SKM-1 (cell line): Measurements from ENCODE around the gene ZNF860.
"Not testable (repeated sequence)": the region's sequence is repeated elsewhere in the genome, so short reads cannot be mapped to it uniquely, and the experiment has no call there.

Experiments used
- DNase-seq: peaks from one replicate; lab custom pipeline; 2025; ENCODE audit not compliant: unreplicated experiment; lab: John Stamatoyannopoulos, UW

Gene ZNF860

GRCh38 chr3:31996195-31996594 is 14.6 kb downstream of the ZNF860 start:
- DNase-seq: no peak

DNA sequence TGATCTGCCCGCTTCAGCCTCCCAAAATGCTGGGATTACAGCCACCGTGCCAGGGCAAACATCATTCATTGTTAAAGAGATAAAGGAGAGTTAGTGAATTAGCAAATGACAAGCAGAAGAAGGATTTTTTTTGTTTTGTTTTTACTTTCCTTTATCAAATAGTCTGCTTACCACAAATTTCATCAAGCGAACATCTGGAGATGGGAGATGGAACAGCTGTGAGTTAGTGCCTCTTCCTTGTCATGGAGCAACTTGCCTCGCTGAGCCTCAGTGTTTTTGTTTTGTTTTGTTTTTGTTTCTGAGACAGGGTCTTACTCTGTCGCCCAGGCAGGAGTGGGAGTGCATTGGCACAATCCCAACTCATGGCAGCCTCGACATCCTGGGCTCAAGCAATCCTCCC is 15.9 kb downstream of the ZNF860 start:
- DNase-seq: no peak

DNA sequence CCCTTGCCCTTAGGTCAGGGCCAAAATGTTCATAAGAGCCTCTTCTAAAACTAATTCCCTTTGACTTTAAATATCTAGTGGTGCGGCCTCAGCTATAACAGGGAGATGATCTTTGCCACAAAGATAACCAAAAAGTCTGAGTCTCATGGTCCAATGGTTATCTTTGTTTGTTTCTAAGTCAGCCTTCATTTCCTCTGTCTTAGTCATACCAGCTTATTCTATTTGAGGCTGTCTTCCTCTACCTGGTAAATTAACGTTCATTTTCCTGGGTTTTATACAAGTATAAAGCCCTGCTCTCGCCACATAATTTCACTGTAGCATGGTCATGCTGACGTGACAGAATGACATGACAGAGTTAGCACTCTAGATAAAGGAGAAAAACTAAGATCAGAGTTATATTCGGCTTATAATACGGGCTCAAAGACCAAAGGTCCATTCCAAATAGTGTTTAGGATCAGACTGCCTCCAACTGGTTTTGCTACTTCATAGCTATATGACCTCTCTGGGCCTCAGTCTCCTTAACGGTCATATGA is 18.4 kb downstream of the ZNF860 start:
- DNase-seq: no peak

DNA sequence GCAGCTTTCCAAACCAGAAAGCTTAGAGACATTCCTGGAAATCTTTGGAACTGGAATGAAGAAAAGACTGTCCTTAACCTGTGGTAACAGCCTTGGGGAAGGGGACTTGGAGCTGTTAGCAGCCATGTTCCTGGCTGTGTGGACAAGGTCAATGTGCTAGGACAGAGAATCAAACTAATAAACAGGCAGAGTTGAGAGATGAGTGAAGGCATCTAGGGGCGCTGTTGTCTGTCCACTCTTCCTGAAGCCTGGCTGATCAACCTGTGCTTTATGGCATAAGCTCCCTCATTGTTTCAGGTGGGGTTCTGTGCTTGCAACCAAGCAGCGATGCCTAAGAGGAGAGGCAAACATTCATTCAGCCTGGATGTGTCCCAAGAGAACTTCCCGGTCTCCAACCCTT is 19.3 kb downstream of the ZNF860 start:
- no peak for DNase-seq

DNA sequence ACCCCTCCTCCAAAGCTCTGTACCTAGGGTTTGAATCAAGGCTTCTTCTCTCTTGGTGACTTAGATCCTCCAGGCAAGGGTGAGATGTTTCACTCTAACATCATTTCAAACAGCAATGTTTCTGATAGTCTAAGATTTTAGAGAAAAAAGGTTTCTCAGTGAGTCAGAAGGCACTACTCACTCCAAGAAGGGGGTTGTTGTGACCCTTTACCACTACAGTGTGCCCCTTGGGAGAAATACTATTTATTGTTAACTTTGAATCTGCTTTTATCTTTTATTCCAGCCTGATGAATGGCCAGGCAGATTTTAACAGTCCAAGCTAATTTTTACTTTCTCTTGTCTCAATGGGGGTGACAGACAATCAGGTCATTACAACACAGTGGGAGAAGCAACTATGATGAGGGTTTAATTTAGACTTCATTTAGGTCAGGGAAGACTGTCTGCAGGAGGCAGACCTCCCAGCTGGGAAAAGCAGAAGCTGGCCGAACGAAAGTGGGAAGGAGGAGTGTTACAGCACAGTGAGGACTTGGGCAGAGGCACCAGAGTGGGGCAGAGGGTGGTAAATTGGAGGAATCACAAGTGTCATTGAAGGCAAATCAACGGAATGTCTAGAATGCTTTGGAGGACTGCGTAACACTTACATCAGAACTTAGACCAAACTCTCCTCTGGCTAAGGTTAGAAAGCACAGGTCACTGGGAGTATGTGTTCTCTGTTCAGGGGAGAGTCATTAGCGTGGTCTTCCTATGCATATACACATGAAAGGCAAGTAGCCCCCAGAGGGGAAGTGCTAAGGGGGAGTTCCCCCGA is 21.2 kb downstream of the ZNF860 start:
- DNase-seq: no peak

DNA sequence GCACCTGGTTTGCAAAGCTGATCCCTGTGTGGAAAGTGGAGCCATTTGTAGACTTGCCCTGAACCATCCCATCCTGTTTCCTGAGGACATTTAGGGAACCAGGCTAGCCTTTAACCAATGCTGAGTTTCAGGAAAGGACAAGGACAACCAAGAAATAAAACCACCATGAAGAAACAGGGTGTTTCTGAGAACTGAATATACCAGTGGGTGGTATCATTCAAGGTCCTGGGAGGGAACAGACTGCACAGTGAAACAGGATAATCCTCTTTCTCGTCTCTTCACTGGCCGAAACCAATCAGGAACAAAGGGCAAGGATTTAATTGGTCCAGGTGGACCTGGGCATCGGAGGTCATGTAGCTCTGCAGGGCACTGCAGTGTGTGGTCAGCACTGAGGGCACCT is 21.8 kb downstream of the ZNF860 start:
- no peak for DNase-seq

DNA sequence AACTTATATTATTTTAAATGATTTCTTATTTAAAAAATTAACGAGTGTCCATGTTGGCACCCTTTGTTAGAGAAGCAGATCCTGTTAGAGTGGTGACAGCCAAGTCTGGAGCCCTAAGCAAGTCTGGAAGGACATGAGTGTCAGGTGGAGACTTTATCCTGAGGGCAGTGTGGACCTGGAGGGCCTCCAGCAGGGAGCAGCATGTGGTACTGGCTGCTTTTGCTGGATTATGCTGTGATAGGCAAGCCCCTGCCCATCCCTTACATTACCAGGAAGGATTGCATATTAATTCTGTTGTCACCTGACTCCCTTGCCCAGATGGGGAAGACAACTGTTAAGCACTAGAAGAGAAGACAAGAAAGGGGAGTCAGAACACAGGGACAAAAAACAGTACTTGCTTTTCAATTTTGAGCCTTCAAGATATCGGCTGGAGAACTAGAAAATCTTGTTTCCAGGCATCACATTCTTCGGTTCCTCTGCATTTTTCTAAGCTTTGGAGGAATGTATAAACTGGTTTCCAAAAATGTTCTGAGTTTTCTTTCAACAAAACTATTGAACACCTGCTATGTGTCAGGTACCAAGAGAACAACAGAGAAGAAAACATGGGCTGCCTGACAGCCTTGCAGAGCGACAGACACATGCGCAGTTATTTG is 22.7 kb downstream of the ZNF860 start:
- no peak for DNase-seq

GRCh38 chr3:32009101-32009500 is 27.6 kb downstream of the ZNF860 start:
- DNase-seq: no peak

DNA sequence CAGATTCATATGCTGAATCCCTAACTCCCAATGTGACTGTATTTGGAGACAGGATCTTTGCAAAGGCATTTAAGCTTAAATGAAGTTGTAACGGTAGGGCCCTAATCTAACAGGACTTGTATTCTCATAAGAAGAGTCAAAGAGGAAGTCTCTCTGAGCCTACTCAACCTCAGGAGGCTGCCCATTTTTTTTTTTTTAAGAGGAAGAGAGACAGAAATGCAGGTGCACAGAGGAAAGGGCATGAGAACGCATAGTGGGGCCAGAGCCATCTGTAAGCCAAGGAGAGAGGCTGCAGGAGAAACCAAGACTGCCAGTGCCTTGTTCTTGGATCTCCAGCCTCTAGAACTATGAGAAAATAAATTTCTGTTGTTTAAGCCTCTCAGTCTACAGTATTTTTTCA is 28.4 kb downstream of the ZNF860 start:
- no peak for DNase-seq

DNA sequence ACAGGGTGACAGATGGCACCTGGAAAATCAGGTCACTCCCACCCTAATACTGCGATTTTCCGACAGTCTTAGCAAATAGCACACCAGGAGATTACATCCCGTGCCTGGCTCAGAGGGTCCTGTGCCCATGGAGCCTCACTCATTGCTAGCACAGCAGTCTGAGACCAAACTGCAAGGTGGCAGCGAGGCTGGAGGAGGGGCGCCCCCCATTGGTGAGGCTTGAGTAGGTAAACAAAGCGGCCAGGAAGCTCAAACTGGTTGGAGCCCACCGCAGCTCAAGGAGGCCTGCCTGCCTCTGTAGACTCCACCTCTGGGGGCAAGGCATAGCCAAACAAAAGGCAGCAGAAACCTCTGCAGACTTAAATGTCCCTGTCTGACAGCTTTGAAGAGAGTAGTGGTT is 29.1 kb downstream of the ZNF860 start:
- DNase-seq: not testable (repeated sequence)

DNA sequence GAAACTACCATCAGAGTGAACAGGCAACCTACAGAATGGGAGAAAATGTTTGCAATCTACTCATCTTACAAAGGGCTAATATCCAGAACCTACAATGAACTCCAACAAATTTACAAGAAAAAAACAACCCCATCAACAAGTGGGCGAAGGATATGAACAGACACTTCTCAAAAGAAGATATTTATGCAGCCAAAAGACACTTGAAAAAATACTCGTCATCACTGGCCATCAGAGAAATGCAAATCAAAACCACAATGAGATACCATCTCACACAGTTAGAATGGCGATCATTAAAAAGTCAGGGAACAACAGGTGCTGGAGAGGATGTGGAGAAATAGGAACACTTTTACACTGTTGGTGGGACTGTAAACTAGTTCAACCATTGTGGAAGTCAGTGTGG is 34.1 kb downstream of the ZNF860 start:
- DNase-seq: not testable (repeated sequence)

DNA sequence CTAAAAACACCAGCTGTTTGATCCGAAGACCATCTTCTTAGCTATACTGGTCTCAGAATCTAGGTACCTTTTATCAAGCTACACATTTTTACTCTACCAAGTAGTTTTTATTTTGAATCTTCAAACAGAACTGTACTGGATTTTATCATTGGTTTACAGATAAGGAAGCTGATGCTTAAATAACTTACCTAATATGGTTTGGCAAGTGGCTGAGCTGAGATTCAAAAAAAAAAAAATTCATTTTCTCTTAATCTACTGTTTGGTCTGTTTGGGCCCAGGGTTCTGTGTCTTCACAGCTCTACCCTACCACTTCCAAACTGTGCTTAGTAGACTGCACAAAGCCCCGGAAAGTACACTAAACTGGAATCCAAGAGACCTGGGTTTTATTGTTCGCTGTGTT is 35.7 kb downstream of the ZNF860 start:
- no peak for DNase-seq

GRCh38 chr3:32018757-32019564 is 37.4 kb downstream of the ZNF860 start:
- peak; percentile 43 for DNase-seq

- DNase-seq: no peak
Measured at GRCh38 chr3:32021155-32021554, 39.6 kb downstream of the ZNF860 start.

DNA sequence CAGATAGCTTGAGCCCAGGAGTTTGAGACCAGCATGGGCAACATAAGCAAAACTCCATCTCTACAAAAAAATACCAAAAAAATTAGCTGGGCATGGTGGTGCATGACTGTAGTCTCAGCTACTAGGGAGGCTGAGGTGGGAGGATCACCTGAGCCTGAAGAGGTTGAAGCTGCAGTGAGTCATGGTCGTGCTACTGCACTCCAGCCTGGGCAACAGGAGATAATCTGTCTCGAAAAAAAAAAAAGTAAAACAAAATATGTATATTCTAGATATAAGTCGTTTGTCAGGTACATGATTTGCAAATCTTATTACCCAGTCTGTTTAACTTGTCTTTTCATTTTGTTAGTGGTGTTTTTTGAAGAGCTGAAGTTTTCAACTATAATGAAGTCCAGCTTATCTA is 40.2 kb downstream of the ZNF860 start:
- DNase-seq: no peak

DNA sequence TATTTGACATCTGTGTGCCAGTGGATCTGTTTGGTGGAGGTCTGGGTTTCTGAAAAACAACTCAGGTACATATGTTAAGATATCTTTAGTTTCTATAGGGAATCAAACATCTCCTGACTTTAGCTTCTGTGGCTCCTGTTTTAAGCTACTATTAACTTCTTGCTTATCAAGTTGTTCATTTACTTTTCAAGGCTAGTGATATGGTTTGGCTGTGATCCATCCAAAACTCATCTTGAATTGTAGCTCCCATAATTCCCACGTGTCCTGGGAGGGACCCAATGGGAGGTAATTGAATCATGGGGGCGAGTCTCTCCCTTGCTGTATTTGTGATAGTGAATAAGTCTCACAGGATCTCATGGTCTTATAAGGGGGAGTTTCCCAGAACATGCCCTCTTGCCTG is 41.4 kb downstream of the ZNF860 start:
- no peak for DNase-seq

GRCh38 chr3:32026593-32026992 is 45.0 kb downstream of the ZNF860 start:
- no peak for DNase-seq

- DNase-seq: no peak
Measured at GRCh38 chr3:32037932-32038267, 56.4 kb downstream of the ZNF860 start.

- DNase-seq: no peak
Measured at GRCh38 chr3:32041316-32041715, 59.8 kb downstream of the ZNF860 start.
